Epithelial cell of esophagus (primary cell): ENCODE measurements around the gene DGKI.

Experiments
- DNase-seq: peaks from one replicate; pipeline ENCODE4 v3.0.0; 2010; ENCODE audit warnings: low read depth
- H3K4me3 ChIP-seq: 2 replicates; pipeline ENCODE4 v1.5.1; 2011; ENCODE audit warnings: mild to moderate bottlenecking, low read length, control low read depth
- TF ChIP-seq, protein P1 (sequence below): IDR thresholded peaks from 2 replicates; pipeline ENCODE4 v1.5.1; 2011; ENCODE audit warnings: low read depth, mild to moderate bottlenecking, low read length, control low read depth, inconsistent platforms; ENCODE audit not compliant: insufficient read depth; ENCODE audit errors: missing control alignments

The DGKI gene

DNA sequence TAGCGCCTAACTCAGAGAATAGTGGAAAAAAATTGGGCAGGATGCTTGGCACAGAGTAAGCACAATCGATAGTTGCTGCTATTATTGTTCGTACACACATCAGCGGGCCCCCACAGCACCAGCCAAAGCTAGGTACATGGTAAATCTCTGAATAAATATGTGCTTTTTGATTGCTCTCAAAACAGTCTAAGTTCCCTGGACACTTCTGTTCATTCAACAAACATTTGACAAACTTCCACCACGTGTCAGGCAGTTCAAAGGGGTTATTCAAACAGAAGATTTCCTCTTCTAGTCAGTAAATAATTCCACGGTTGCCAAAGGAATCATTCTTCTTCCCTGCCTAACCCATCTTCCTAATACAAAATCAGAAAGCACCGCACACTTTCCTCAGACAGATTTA, 150.8 kb downstream of the DGKI start:
- TF ChIP-seq, protein P1, sequence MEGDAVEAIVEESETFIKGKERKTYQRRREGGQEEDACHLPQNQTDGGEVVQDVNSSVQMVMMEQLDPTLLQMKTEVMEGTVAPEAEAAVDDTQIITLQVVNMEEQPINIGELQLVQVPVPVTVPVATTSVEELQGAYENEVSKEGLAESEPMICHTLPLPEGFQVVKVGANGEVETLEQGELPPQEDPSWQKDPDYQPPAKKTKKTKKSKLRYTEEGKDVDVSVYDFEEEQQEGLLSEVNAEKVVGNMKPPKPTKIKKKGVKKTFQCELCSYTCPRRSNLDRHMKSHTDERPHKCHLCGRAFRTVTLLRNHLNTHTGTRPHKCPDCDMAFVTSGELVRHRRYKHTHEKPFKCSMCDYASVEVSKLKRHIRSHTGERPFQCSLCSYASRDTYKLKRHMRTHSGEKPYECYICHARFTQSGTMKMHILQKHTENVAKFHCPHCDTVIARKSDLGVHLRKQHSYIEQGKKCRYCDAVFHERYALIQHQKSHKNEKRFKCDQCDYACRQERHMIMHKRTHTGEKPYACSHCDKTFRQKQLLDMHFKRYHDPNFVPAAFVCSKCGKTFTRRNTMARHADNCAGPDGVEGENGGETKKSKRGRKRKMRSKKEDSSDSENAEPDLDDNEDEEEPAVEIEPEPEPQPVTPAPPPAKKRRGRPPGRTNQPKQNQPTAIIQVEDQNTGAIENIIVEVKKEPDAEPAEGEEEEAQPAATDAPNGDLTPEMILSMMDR = no peak
- no peak for DNase-seq
- H3K4me3 ChIP-seq = no peak overlapping the region

GRCh38 chr7:137695494-137695893, 151.3 kb downstream of the DGKI start:
- no peak for DNase-seq
- TF ChIP-seq, protein P1 = no peak
- H3K4me3 ChIP-seq = no peak overlapping the region

GRCh38 chr7:137694405-137694804, 152.4 kb downstream of the DGKI start:
- DNase-seq = peak; percentile 57
- no peak overlapping the region for H3K4me3 ChIP-seq
- TF ChIP-seq, protein P1 = no peak

DNA sequence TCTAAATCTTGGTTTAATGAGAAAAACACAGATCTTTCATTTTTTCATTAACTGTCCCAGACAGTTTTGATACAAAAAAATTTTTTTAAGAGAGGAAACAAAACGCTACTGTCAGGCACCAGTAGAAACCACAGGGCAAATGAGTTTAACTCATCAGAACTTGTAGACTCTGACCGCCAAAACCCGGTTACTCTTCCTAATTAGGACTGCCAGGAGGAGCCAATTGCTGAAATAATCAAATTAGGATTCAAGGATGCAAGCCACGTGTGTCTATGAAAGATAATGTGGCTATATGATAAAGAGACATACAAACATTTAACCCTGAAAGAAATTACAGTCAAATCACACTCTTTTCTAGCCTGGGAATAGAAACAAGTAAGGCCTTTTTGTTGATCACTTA, 154.4 kb downstream of the DGKI start:
- TF ChIP-seq, protein P1 = no peak
- no peak for DNase-seq
- H3K4me3 ChIP-seq = no peak overlapping the region

DNA sequence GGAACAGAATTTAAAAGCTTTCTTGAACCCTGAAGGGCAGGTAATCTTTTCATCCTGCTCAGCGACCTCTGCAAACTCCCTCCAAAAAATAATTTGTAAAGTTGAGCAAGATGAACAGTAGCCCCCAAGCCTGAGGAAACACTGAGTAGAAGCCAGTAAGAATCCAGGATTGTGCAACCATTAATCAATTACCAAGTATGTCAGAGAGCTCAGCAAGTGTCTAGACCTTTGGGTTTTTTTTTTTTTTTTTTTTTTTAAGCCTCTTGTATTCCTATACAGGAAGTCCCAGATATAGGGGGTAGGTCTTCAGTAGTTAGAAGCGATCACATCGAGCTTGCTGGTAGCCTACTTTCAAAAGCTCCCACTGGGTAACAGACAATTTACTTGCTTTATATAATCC, 155.2 kb downstream of the DGKI start:
- no peak overlapping the region for H3K4me3 ChIP-seq
- no peak for DNase-seq
- TF ChIP-seq, protein P1 = no peak

GRCh38 chr7:137690635-137691034, 156.1 kb downstream of the DGKI start:
- TF ChIP-seq, protein P1 = no peak
- no peak overlapping the region for H3K4me3 ChIP-seq
- DNase-seq = no peak

DNA sequence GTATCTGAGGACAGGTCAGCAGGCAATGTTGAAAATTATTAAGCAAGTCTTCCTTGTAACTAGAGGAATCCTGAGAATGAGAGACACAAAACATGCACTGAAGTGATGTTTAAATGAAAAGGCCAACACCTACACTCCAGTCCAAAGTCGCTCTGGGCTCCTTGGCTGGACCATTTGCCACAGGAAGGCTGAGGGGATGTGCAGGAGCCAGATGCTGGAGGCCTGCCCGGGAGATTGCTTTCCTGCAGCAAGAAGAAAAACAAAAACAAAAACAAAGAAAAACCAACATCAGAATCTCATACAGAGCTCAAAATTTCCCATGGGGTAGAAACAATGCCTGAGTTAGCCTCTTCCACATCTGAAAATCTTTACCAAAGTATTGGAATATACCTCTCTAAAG, 157.0 kb downstream of the DGKI start:
- DNase-seq = no peak

More for the DNA sequence above, 157.0 kb downstream of the DGKI start:
- TF ChIP-seq, protein P1 = no peak
- H3K4me3 ChIP-seq = no peak overlapping the region
